ENCODE results near the gene HBG2. TPM values are rescaled to one million over a fixed set of nuclear protein-coding genes. Genes with fewer than 3 reads are reported as not detected.

HBG2 gene
- total and polyA plus RNA-seq, 4 donors: 0.31 to 13,246 (median 4.6) TPM

DNA sequence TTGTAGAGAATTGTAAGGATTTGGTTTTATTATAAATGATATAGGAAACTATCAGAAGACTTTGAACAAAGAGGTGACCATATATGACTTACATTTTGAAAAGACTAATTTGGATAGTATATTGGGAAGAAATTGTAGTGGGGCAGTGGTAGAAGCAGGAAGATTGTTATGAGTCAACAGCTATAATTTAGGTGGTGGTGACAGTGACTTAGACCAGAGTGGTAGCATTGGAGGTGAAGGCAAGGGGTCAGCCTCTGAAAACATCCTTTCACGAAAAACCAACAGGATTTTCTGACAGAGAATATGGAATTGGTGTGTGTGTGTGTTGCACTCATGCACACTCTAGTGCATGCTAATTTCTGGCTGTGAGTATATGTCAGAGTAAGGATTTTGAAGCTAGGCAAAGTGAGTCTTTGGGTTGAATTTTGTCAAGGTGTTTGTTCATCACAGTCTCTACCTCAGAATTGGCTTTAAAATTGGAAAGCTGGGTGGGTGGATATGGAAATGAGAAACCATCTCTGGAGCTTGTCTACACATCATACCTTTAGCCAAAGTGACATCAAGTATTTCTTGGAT is 23.3 kb upstream of the HBG2 start:
- ATAC-seq (ENCODE audit: insufficient read depth, low FRiP score) (no peak), DNase-seq (no peak)
- Histone ChIP-seq H3K27ac (ENCODE audit: low read depth in 1 of 2, low read length in 1 of 2) (no peak overlapping the region), H3K9me3 (ENCODE audit: control insufficient read depth in 4 of 4, insufficient read depth in 3 of 4, low read length in 3 of 4) (no peaks in the 10 kb centered on the region), H3K4me1 (ENCODE audit: control insufficient read depth in 5 of 5, insufficient read depth in 5 of 5, low read length in 5 of 5) (no peaks in the 10 kb centered on the region), H3K36me3 (ENCODE audit: control insufficient read depth in 4 of 4, insufficient read depth in 4 of 4, low read length in 4 of 4) (no peaks in the 10 kb centered on the region), H3K27me3 (ENCODE audit: control insufficient read depth in 3 of 3, insufficient read depth in 3 of 3, low read length in 2 of 3) (no peaks in the 10 kb centered on the region), H3K9ac (ENCODE audit: insufficient read depth in 1 of 2, low read length in 2 of 2) (no peak overlapping the region), H3K4me3 (no peak overlapping the region)
- WGBS, 2 donors: 38 to 87% methylated on average over 1 of the region's 1 CpG
- TF ChIP-seq, protein P1, sequence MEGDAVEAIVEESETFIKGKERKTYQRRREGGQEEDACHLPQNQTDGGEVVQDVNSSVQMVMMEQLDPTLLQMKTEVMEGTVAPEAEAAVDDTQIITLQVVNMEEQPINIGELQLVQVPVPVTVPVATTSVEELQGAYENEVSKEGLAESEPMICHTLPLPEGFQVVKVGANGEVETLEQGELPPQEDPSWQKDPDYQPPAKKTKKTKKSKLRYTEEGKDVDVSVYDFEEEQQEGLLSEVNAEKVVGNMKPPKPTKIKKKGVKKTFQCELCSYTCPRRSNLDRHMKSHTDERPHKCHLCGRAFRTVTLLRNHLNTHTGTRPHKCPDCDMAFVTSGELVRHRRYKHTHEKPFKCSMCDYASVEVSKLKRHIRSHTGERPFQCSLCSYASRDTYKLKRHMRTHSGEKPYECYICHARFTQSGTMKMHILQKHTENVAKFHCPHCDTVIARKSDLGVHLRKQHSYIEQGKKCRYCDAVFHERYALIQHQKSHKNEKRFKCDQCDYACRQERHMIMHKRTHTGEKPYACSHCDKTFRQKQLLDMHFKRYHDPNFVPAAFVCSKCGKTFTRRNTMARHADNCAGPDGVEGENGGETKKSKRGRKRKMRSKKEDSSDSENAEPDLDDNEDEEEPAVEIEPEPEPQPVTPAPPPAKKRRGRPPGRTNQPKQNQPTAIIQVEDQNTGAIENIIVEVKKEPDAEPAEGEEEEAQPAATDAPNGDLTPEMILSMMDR (IDR thresholded peaks at IDR 0.05; ENCODE audit: control extremely low read depth, extremely low read depth): no peak

DNA sequence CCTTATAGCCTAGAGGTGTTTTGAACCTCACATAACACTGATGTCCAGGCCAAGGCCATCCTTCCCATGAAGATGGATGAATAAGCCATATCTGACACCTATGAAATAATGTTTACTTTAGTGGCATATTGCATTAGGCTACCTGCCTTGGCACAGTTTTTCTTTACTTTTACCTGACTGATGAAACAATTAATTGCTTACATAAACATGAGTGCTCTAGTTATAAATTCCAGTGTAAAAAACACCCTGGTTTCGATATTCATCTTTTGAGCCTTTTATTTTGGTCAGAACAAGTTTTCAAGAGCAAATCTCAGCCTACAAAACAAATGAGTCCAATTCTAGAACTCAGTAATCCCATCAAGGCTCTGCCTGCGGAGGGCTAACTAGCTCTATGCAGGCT is 22.1 kb upstream of the HBG2 start:
- WGBS, 2 donors: 82 to 85% methylated on average over 2 of the region's 2 CpGs
- no peak for DNase-seq
- H3K9me3 ChIP-seq (ENCODE audit: control insufficient read depth in 4 of 4, insufficient read depth in 3 of 4, low read length in 3 of 4): no peaks in the 10 kb centered on the region
- no peaks in the 10 kb centered on the region for H3K27me3 ChIP-seq (ENCODE audit: control insufficient read depth in 3 of 3, insufficient read depth in 3 of 3, low read length in 2 of 3)
- no peak overlapping the region for H3K4me3 ChIP-seq
- no peak overlapping the region for H3K9ac ChIP-seq (ENCODE audit: insufficient read depth in 1 of 2, low read length in 2 of 2)
- H3K27ac ChIP-seq (ENCODE audit: low read depth in 1 of 2, low read length in 1 of 2): no peak overlapping the region
- H3K4me1 ChIP-seq (ENCODE audit: control insufficient read depth in 5 of 5, insufficient read depth in 5 of 5, low read length in 5 of 5): no peaks in the 10 kb centered on the region
- H3K36me3 ChIP-seq (ENCODE audit: control insufficient read depth in 4 of 4, insufficient read depth in 4 of 4, low read length in 4 of 4): no peaks in the 10 kb centered on the region
- TF ChIP-seq, protein P1 (IDR thresholded peaks at IDR 0.05; ENCODE audit: control extremely low read depth, extremely low read depth): no peak
- no peak for ATAC-seq (ENCODE audit: insufficient read depth, low FRiP score)

DNA sequence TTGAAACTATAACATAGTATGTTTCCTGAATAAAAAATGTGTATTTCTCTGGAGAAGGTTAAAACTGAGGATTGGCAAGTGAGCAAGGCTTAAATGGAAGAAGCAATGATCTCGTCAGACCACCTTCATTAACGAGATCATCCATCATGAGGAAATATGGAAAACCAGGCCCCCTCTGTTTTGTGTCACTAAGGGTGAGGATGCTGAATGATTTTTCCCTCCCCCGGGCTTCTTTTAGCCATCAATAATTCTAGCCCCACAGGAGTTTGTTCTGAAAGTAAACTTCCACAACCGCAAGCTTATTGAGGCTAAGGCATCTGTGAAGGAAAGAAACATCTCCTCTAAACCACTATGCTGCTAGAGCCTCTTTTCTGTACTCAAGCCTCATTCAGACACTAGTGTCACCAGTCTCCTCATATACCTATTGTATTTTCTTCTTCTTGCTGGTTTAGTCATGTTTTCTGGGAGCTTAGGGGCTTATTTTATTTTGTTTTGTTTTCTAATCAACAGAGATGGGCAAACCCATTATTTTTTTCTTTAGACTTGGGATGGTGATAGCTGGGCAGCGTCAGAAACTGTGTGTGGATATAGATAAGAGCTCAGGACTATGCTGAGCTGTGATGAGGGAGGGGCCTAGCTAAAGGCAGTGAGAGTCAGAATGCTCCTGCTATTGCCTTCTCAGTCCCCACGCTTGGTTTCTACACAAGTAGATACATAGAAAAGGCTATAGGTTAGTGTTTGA is 21.0 kb upstream of the HBG2 start:
- TF ChIP-seq, protein P1 (IDR thresholded peaks at IDR 0.05; ENCODE audit: control extremely low read depth, extremely low read depth): no peak
- Histone ChIP-seq H3K36me3 (ENCODE audit: control insufficient read depth in 4 of 4, insufficient read depth in 4 of 4, low read length in 4 of 4) (no peaks in the 10 kb centered on the region), H3K4me3 (no peak overlapping the region), H3K9me3 (ENCODE audit: control insufficient read depth in 4 of 4, insufficient read depth in 3 of 4, low read length in 3 of 4) (no peaks in the 10 kb centered on the region), H3K27me3 (ENCODE audit: control insufficient read depth in 3 of 3, insufficient read depth in 3 of 3, low read length in 2 of 3) (no peaks in the 10 kb centered on the region), H3K9ac (ENCODE audit: insufficient read depth in 1 of 2, low read length in 2 of 2) (no peak overlapping the region), H3K27ac (ENCODE audit: low read depth in 1 of 2, low read length in 1 of 2) (no peak overlapping the region), H3K4me1 (ENCODE audit: control insufficient read depth in 5 of 5, insufficient read depth in 5 of 5, low read length in 5 of 5) (no peaks in the 10 kb centered on the region)
- ATAC-seq (ENCODE audit: insufficient read depth, low FRiP score) (no peak), DNase-seq (no peak)
- WGBS, 2 donors: 79 to 88% methylated on average over 6 of the region's 6 CpGs

Data from lung (tissue), 12 donors.